Activated T-cell treated with anti-CD3 and anti-CD28 coated beads for 1 hour (primary cell): Measurements from ENCODE around the gene WDFY1.
"Not testable (repeated sequence)": the region's sequence is repeated elsewhere in the genome, so short reads cannot be mapped to it uniquely, and the experiment has no call there.

Experiments used
- DNase-seq: peaks from one replicate; pipeline ENCODE4 v3.0.0-alpha.2; 2020; ENCODE audit warnings: low read depth

Gene WDFY1

GRCh38 chr2:223957092-223957851 lies 12.1 kb upstream of the WDFY1 start, which contains the start of gene MRPL44:
MRPL44 (plus strand) TSS chr2:223957463; CDS start chr2:223957473, 10 bp downstream.
- peak; percentile 97 for DNase-seq

- DNase-seq: no peak
Measured at GRCh38 chr2:223956300-223956699, 11.2 kb upstream of the WDFY1 start.

GRCh38 chr2:223954401-223954800 lies 9.3 kb upstream of the WDFY1 start:
- DNase-seq: no peak

GRCh38 chr2:223952280-223952968 lies 7.3 kb upstream of the WDFY1 start:
- DNase-seq: no peak

- DNase-seq: no peak
Measured at GRCh38 chr2:223950448-223951347, 5.6 kb upstream of the WDFY1 start.

GRCh38 chr2:223949241-223949840 lies 4.2 kb upstream of the WDFY1 start:
- no peak for DNase-seq

- DNase-seq: no peak
Measured at GRCh38 chr2:223947711-223948205, 2.6 kb upstream of the WDFY1 start.

GRCh38 chr2:223945755-223946154 lies 620 bp upstream of the WDFY1 start:
- DNase-seq: no peak

- no peak for DNase-seq
Measured at GRCh38 chr2:223944166-223944702, 901 bp downstream of the WDFY1 start.

- no peak for DNase-seq
Measured at GRCh38 chr2:223943561-223944008, 1.6 kb downstream of the WDFY1 start.

- DNase-seq: no peak
Measured at GRCh38 chr2:223943135-223943534, 2.0 kb downstream of the WDFY1 start.

GRCh38 chr2:223941579-223942277 lies 3.4 kb downstream of the WDFY1 start:
- DNase-seq: no peak

GRCh38 chr2:223939438-223939837 lies 5.7 kb downstream of the WDFY1 start:
- DNase-seq: not testable (repeated sequence)

- DNase-seq: no peak
Measured at GRCh38 chr2:223937535-223937934, 7.6 kb downstream of the WDFY1 start.

GRCh38 chr2:223936862-223937326 lies 8.2 kb downstream of the WDFY1 start:
- no peak for DNase-seq

- DNase-seq: no peak
Measured at GRCh38 chr2:223935459-223936125, 9.5 kb downstream of the WDFY1 start.

GRCh38 chr2:223934870-223935269 lies 10.3 kb downstream of the WDFY1 start:
- DNase-seq: no peak

GRCh38 chr2:223932816-223933800 lies 12.0 kb downstream of the WDFY1 start:
- no peak for DNase-seq
